ENCODE measurements around the gene EXOC3.

Gene EXOC3

GRCh38 chr5:494667-495255 lies 51.8 kb downstream of the EXOC3 start:
- no peak for ATAC-seq (ENCODE audit: low read depth)
- peaks cover 61% of the 10 kb centered on the region for H3K27me3 ChIP-seq (ENCODE audit: insufficient read depth, poor library complexity, severe bottlenecking)

GRCh38 chr5:496028-496427 lies 53.1 kb downstream of the EXOC3 start:
- no peak for TF ChIP-seq CTCF (IDR thresholded peaks at IDR 0.05; ENCODE audit: poor library complexity, severe bottlenecking)
- no peak for ATAC-seq (ENCODE audit: low read depth)
- no peak for DNase-seq (ENCODE audit: low spot score)
- Histone ChIP-seq H3K36me3 (ENCODE audit: low read depth) (no peaks in the 10 kb centered on the region), H3K27ac (ENCODE audit: poor library complexity, severe bottlenecking) (no peak overlapping the region), H3K9me3 (ENCODE audit: severe bottlenecking) (no peaks in the 10 kb centered on the region), H3K4me3 (ENCODE audit: severe bottlenecking) (no peak overlapping the region), H3K27me3 (ENCODE audit: insufficient read depth, poor library complexity, severe bottlenecking) (peaks cover 64% of the 10 kb centered on the region), H3K4me1 (ENCODE audit: insufficient read depth, poor library complexity, severe bottlenecking) (no peaks in the 10 kb centered on the region)

More at GRCh38 chr5:494667-495255, 51.8 kb downstream of the EXOC3 start:
- DNase-seq (ENCODE audit: low spot score), result no peak
- H3K27ac ChIP-seq (ENCODE audit: poor library complexity, severe bottlenecking), result no peak overlapping the region
- TF ChIP-seq CTCF (IDR thresholded peaks at IDR 0.05; ENCODE audit: poor library complexity, severe bottlenecking), result no peak
- H3K4me3 ChIP-seq (ENCODE audit: severe bottlenecking), result no peak overlapping the region
- no peaks in the 10 kb centered on the region for H3K4me1 ChIP-seq (ENCODE audit: insufficient read depth, poor library complexity, severe bottlenecking)
- H3K9me3 ChIP-seq (ENCODE audit: severe bottlenecking), result no peaks in the 10 kb centered on the region
- no peaks in the 10 kb centered on the region for H3K36me3 ChIP-seq (ENCODE audit: low read depth)

GRCh38 chr5:497090-497700 lies 54.2 kb downstream of the EXOC3 start:
- peaks cover 76% of the 10 kb centered on the region for H3K27me3 ChIP-seq (ENCODE audit: insufficient read depth, poor library complexity, severe bottlenecking)
- no peaks in the 10 kb centered on the region for H3K4me1 ChIP-seq (ENCODE audit: insufficient read depth, poor library complexity, severe bottlenecking)
- H3K27ac ChIP-seq (ENCODE audit: poor library complexity, severe bottlenecking), result no peak overlapping the region
- DNase-seq (ENCODE audit: low spot score) (no peak), ATAC-seq (ENCODE audit: low read depth) (no peak)
- H3K9me3 ChIP-seq (ENCODE audit: severe bottlenecking), result no peaks in the 10 kb centered on the region
- TF ChIP-seq CTCF (IDR thresholded peaks at IDR 0.05; ENCODE audit: poor library complexity, severe bottlenecking), result no peak
- no peaks in the 10 kb centered on the region for H3K36me3 ChIP-seq (ENCODE audit: low read depth)
- H3K4me3 ChIP-seq (ENCODE audit: severe bottlenecking), result no peak overlapping the region

- no peak for TF ChIP-seq CTCF (IDR thresholded peaks at IDR 0.05; ENCODE audit: poor library complexity, severe bottlenecking)
Observed at GRCh38 chr5:497871-498509, 55.0 kb downstream of the EXOC3 start.

More at GRCh38 chr5:497871-498509, 55.0 kb downstream of the EXOC3 start:
- Histone ChIP-seq H3K27me3 (ENCODE audit: insufficient read depth, poor library complexity, severe bottlenecking) (peaks cover 71% of the 10 kb centered on the region), H3K27ac (ENCODE audit: poor library complexity, severe bottlenecking) (no peak overlapping the region), H3K4me1 (ENCODE audit: insufficient read depth, poor library complexity, severe bottlenecking) (no peaks in the 10 kb centered on the region), H3K36me3 (ENCODE audit: low read depth) (no peaks in the 10 kb centered on the region), H3K9me3 (ENCODE audit: severe bottlenecking) (no peaks in the 10 kb centered on the region), H3K4me3 (ENCODE audit: severe bottlenecking) (no peak overlapping the region)
- ATAC-seq (ENCODE audit: low read depth) (no peak), DNase-seq (ENCODE audit: low spot score) (no peak)
